ENCODE data around the gene RBM5. TPM values are rescaled to one million over a fixed set of nuclear protein-coding genes. Genes with fewer than 3 reads are reported as not detected.

Gene RBM5
- total RNA-seq, 1 donor from 2014 or later: 372 TPM

DNA sequence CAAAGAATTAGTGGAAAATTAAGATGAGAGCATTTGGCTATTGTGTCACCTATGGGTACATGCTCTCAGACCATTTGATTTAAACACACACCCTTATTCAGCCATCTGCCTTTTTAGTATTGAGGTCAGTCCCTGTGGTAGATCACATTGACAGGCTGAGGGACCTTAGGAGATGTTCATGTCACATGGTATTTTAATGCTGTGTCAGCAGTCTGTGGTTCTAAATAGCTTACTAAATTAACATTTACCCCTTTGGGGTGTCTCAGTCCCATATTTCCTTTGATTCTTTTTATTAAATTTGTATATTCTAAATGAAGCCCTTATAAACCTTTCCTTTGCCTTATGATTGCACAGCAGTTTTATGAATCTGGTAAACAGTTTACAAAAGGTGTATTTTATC is 2.3 kb downstream of the RBM5 start:
- Histone ChIP-seq H3K4me3 (no peak overlapping the region), H2AFZ (replicated peaks) (no peak overlapping the region), H3K9ac (no peak overlapping the region), H3K27ac (no peak overlapping the region), H3K4me1 (peaks cover 8% of the 10 kb centered on the region), H4K20me1 (ENCODE audit: low read depth) (peaks cover 28% of the 10 kb centered on the region), H3F3A (ENCODE audit: low read depth) (peaks cover 14% of the 10 kb centered on the region), H3K27me3 (no peaks in the 10 kb centered on the region), H3K36me3 (peaks cover 32% of the 10 kb centered on the region), H3K9me3 (ENCODE audit: low read depth) (no peaks in the 10 kb centered on the region), H3K4me2 (peak overlapping the region; percentile 96), H3K79me2 (ENCODE audit: low read depth) (peaks cover 67% of the 10 kb centered on the region)
- H3K36me3 Mint-ChIP-seq: peaks cover 39% of the 10 kb centered on the region
- H3K4me3 Mint-ChIP-seq: peak overlapping the region; percentile 99
- peaks cover 2% of the 10 kb centered on the region for H3K9me3 Mint-ChIP-seq
- DNase-seq (ENCODE audit: low spot score): no peak
- H3K27me3 Mint-ChIP-seq (ENCODE audit: insufficient read depth, low read depth): peaks cover 4% of the 10 kb centered on the region
- no peak overlapping the region for H3K27ac Mint-ChIP-seq
- no peak for TF ChIP-seq CTCF (IDR thresholded peaks at IDR 0.05)
- TF ChIP-seq EZH2phosphoT487 (IDR thresholded peaks at IDR 0.05): no peak
- no peak for TF ChIP-seq EZH2 (IDR thresholded peaks at IDR 0.05)
- H3K4me1 Mint-ChIP-seq: peaks cover 17% of the 10 kb centered on the region

DNA sequence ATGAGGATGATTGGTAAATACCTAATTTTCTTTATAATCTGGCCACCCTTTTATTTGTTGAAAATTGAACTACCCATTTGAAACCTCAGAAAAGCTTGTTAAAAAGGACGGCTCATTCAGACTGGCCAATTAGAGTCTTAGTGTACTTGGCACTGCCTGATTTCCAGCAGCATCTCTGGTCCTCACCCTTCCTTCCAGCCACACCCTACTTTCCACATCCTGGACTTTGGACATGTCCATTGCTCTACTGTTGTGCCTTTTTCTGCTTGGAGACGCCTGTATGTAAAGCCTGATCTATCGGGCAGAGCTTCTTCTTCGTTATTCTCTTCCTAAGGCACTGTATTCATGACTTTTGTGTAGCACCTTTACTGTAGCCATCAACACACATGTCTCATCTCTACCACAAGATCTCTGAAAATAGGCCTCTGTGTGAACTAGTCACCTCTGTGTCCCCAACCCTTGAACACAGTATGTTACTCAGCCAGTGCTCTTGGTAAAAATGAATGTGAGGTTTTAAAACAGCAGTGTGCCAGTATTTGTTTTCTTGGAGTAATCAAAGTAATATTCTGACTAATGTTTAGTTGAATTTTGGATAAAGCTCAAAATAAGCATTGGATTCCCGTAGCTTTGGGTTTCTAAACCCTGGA is 6.8 kb downstream of the RBM5 start:
- Histone ChIP-seq H3F3A (ENCODE audit: low read depth) (peaks cover 28% of the 10 kb centered on the region), H3K36me3 (peaks cover 45% of the 10 kb centered on the region), H3K27me3 (no peaks in the 10 kb centered on the region), H3K27ac (no peak overlapping the region), H3K9ac (no peak overlapping the region), H4K20me1 (ENCODE audit: low read depth) (peaks cover 58% of the 10 kb centered on the region), H3K4me2 (no peak overlapping the region), H3K9me3 (ENCODE audit: low read depth) (no peaks in the 10 kb centered on the region), H3K79me2 (ENCODE audit: low read depth) (peaks cover 64% of the 10 kb centered on the region), H3K4me1 (peaks cover 11% of the 10 kb centered on the region), H2AFZ (replicated peaks) (no peak overlapping the region), H3K4me3 (no peak overlapping the region)
- H3K27ac Mint-ChIP-seq: no peak overlapping the region
- peaks cover 56% of the 10 kb centered on the region for H3K36me3 Mint-ChIP-seq
- DNase-seq (ENCODE audit: low spot score): no peak
- no peak for TF ChIP-seq EZH2 (IDR thresholded peaks at IDR 0.05)
- no peak overlapping the region for H3K4me3 Mint-ChIP-seq
- H3K27me3 Mint-ChIP-seq (ENCODE audit: insufficient read depth, low read depth): peaks cover 5% of the 10 kb centered on the region
- no peaks in the 10 kb centered on the region for H3K9me3 Mint-ChIP-seq
- H3K4me1 Mint-ChIP-seq: peaks cover 15% of the 10 kb centered on the region

GRCh38 chr3:50100386-50100785 is 11.7 kb downstream of the RBM5 start:
- Mint-ChIP-seq H3K27ac (no peak overlapping the region), H3K9me3 (no peaks in the 10 kb centered on the region), H3K27me3 (ENCODE audit: insufficient read depth, low read depth) (peaks cover 2% of the 10 kb centered on the region), H3K4me1 (peaks cover 23% of the 10 kb centered on the region), H3K36me3 (peaks cover 63% of the 10 kb centered on the region), H3K4me3 (no peak overlapping the region)
- no peaks in the 10 kb centered on the region for H3K27me3 ChIP-seq
- H3K36me3 ChIP-seq: peaks cover 47% of the 10 kb centered on the region
- no peak for DNase-seq (ENCODE audit: low spot score)
- H4K20me1 ChIP-seq (ENCODE audit: low read depth): peaks cover 74% of the 10 kb centered on the region
- peaks cover 22% of the 10 kb centered on the region for H3K4me1 ChIP-seq
- peaks cover 20% of the 10 kb centered on the region for H3K79me2 ChIP-seq (ENCODE audit: low read depth)
- H3K9me3 ChIP-seq (ENCODE audit: low read depth): no peaks in the 10 kb centered on the region
- H3K9ac ChIP-seq: no peak overlapping the region
- H2AFZ ChIP-seq (replicated peaks): no peak overlapping the region
- peak overlapping the region; percentile 25 for H3K27ac ChIP-seq
- H3F3A ChIP-seq (ENCODE audit: low read depth): peaks cover 27% of the 10 kb centered on the region
- peak overlapping the region; percentile 19 for H3K4me2 ChIP-seq
- TF ChIP-seq EZH2 (IDR thresholded peaks at IDR 0.05) (no peak), EZH2phosphoT487 (IDR thresholded peaks at IDR 0.05) (peak; percentile 3)
- H3K4me3 ChIP-seq: no peak overlapping the region

DNA sequence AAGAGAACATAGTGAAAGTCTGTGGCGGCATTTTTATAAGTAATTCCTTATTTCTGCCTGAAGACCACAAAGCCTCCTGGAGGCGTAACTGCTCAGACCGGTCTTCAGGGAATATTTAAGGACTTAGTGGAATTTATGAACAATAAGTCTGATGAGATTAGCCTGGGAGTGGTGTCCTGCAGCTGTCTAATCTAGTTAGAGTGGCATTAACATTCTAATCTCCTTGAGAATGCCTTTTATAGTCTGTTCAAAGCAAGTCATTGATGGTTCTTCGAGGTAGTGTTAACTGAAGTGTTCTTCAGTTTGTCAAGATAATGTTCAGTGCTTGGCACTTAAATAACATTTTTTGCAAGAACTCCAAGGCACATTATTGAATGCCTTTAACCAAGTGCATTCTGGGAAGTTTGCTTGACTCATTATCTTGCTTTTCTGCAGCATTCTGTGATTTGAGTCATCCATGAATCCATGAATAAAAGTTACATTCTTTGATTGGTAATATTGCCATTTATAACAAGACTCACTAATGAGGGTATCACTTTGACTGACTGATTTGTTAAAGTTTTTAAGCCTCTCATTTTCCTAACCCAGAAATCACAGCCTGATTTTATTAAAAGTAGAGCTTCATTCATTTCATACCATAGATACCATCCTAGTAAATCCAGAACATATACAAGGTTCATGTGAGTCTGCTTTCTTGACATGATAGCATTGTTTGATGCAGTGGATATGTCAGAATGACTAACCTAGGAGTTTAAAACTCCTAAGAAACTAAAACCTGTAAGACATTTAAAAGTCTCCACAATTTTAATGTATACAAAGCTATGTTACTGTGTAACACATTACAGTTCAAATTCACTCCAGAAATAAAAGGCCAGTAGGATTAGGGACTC is 12.5 kb downstream of the RBM5 start:
- Histone ChIP-seq H2AFZ (replicated peaks) (no peak overlapping the region), H3K36me3 (peaks cover 43% of the 10 kb centered on the region), H3K4me2 (peak overlapping the region; percentile 19), H3K79me2 (ENCODE audit: low read depth) (peaks cover 12% of the 10 kb centered on the region), H3F3A (ENCODE audit: low read depth) (peaks cover 23% of the 10 kb centered on the region), H3K4me1 (peaks cover 22% of the 10 kb centered on the region), H3K27me3 (no peaks in the 10 kb centered on the region), H3K27ac (no peak overlapping the region), H3K4me3 (no peak overlapping the region), H3K9ac (no peak overlapping the region), H4K20me1 (ENCODE audit: low read depth) (peaks cover 68% of the 10 kb centered on the region), H3K9me3 (ENCODE audit: low read depth) (no peaks in the 10 kb centered on the region)
- Mint-ChIP-seq H3K4me1 (peaks cover 23% of the 10 kb centered on the region), H3K9me3 (no peaks in the 10 kb centered on the region), H3K27ac (no peak overlapping the region), H3K36me3 (peaks cover 59% of the 10 kb centered on the region), H3K27me3 (ENCODE audit: insufficient read depth, low read depth) (peaks cover 2% of the 10 kb centered on the region), H3K4me3 (no peak overlapping the region)
- TF ChIP-seq EZH2phosphoT487 (IDR thresholded peaks at IDR 0.05) (peak; percentile 51), CTCF (IDR thresholded peaks at IDR 0.05) (no peak), EZH2 (IDR thresholded peaks at IDR 0.05) (no peak)
- peak; percentile 63 for DNase-seq (ENCODE audit: low spot score)

All from neural progenitor cell (in vitro differentiated cells).